SH-SY5Y (cell line): ENCODE measurements around the gene CUL1.

Source experiments
- GATA2 ChIP-seq: IDR thresholded peaks from 2 replicates; pipeline ENCODE4 v1.6.1; 2011; ENCODE audit warnings: mild to moderate bottlenecking, low read depth, low read length
- GATA3 ChIP-seq: IDR thresholded peaks from 2 replicates; pipeline ENCODE4 v1.6.1; 2011; ENCODE audit warnings: low read depth, mild to moderate bottlenecking, low read length, moderate library complexity

The CUL1 gene

GRCh38 chr7:148702876-148703670 is 4.4 kb downstream of the CUL1 start:
- TF ChIP-seq GATA2 (no peak), GATA3 (no peak)

- TF ChIP-seq GATA2, result no peak
- no peak for TF ChIP-seq GATA3
These were observed 5.5 kb downstream of the CUL1 start for GRCh38 chr7:148704189-148704588.

GRCh38 chr7:148704970-148705369 is 6.3 kb downstream of the CUL1 start:
- TF ChIP-seq GATA3, result no peak
- TF ChIP-seq GATA2, result no peak

GRCh38 chr7:148706368-148706767 is 7.7 kb downstream of the CUL1 start:
- TF ChIP-seq GATA2, result no peak
- TF ChIP-seq GATA3, result no peak

- TF ChIP-seq GATA3 (no peak), GATA2 (no peak)
These were observed 9.6 kb downstream of the CUL1 start for GRCh38 chr7:148708026-148708885.

- TF ChIP-seq GATA2, result no peak
- TF ChIP-seq GATA3, result no peak
These were observed 10.3 kb downstream of the CUL1 start for GRCh38 chr7:148709014-148709413.

- TF ChIP-seq GATA2 (no peak), GATA3 (no peak)
These were observed 12.7 kb downstream of the CUL1 start for GRCh38 chr7:148711191-148712102.

- TF ChIP-seq GATA3 (no peak), GATA2 (no peak)
These were observed 14.1 kb downstream of the CUL1 start for GRCh38 chr7:148712678-148713329.

- TF ChIP-seq GATA2, result no peak
- no peak for TF ChIP-seq GATA3
These were observed 15.8 kb downstream of the CUL1 start for GRCh38 chr7:148714498-148714897.

- TF ChIP-seq GATA2 (no peak), GATA3 (no peak)
These were observed 16.3 kb downstream of the CUL1 start for GRCh38 chr7:148715027-148715426.

GRCh38 chr7:148717266-148717793 is 18.6 kb downstream of the CUL1 start:
- no peak for TF ChIP-seq GATA3

- no peak for TF ChIP-seq GATA2
- TF ChIP-seq GATA3, result no peak
These were observed 19.7 kb downstream of the CUL1 start for GRCh38 chr7:148718431-148718830.

GRCh38 chr7:148719753-148720152 is 21.1 kb downstream of the CUL1 start:
- TF ChIP-seq GATA3, result no peak
- no peak for TF ChIP-seq GATA2

- TF ChIP-seq GATA2, result no peak
- TF ChIP-seq GATA3, result no peak
These were observed 21.8 kb downstream of the CUL1 start for GRCh38 chr7:148720472-148720871.

GRCh38 chr7:148721390-148721789 is 22.7 kb downstream of the CUL1 start:
- no peak for TF ChIP-seq GATA2
- TF ChIP-seq GATA3, result no peak
